OCI-LY3 (cell line): Measurements from ENCODE around the gene NAA20.

Experiments used
- EZH2phosphoT487 ChIP-seq: fragments of 200-600 bp; shearing (Covaris generic); IDR thresholded peaks from 2 replicates; pipeline ENCODE4 v1.6.1; 2018; ENCODE audit warnings: antibody characterized with exemption, mixed run types, low read depth
- TF ChIP-seq, protein P1 (sequence below): fragments of 200-600, 300-600 bp; sonication (generic); IDR thresholded peaks from 2 replicates; pipeline ENCODE4 v1.5.1; 2014; ENCODE audit warnings: antibody characterized with exemption, low read length, low read depth

DNA sequence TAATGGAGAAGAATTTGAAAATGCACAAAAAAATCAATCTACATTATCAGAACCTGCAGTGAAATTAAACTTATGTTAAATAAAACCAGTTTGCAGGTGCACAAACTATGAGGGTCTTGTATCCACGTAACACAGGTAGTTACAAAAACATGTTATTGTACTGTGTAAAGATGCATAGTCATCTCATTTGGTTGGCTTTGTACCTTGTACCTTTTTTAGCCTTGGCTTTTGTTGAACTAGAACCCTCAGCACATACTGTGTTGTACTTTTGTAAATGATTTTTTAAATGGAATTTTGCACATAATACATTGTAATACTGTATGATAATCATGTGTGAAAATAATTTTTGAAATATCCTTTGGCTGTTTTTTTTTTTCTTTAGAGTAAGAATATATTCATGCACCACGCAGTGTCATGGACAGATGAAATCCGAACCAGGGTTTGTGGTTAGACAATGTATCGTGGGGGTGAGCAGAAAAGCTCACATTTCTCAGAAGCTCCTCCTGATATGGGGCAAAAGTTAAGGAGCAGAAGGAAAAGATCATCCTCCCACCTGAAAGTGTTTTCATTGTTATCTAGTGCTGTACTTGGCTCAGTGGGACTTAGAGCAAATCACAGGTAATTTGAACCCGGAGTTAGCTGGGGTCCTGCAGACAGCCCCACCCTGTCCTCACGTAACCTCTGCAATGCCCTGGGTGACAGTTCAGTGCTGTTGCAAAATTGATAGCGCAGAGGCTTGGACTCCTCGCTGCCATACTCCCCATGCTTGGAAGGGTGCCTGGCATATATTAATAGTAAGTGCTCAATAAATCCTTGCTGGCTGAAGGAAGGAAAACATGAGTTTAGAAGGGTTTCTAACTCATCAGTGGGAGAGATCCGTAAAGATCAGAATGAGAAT is 14.8 kb upstream of the NAA20 start:
- TF ChIP-seq, protein P1, sequence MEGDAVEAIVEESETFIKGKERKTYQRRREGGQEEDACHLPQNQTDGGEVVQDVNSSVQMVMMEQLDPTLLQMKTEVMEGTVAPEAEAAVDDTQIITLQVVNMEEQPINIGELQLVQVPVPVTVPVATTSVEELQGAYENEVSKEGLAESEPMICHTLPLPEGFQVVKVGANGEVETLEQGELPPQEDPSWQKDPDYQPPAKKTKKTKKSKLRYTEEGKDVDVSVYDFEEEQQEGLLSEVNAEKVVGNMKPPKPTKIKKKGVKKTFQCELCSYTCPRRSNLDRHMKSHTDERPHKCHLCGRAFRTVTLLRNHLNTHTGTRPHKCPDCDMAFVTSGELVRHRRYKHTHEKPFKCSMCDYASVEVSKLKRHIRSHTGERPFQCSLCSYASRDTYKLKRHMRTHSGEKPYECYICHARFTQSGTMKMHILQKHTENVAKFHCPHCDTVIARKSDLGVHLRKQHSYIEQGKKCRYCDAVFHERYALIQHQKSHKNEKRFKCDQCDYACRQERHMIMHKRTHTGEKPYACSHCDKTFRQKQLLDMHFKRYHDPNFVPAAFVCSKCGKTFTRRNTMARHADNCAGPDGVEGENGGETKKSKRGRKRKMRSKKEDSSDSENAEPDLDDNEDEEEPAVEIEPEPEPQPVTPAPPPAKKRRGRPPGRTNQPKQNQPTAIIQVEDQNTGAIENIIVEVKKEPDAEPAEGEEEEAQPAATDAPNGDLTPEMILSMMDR: no peak
- no peak for TF ChIP-seq EZH2phosphoT487
